IPS-18a (cell line): Measurements from ENCODE around the gene MVB12B.

Experiments used
- H3K27ac ChIP-seq: one replicate; pipeline ENCODE4 v1.5.1; 2013; ENCODE audit warnings: low read length
- H3K27me3 ChIP-seq: one replicate; pipeline ENCODE4 v1.6.1; 2013; ENCODE audit warnings: mild to moderate bottlenecking, low read length; ENCODE audit not compliant: control insufficient read depth, insufficient read depth
- H3K36me3 ChIP-seq: one replicate; pipeline ENCODE4 v1.6.1; 2013; ENCODE audit warnings: low read depth, low read length; ENCODE audit not compliant: control insufficient read depth
- H3K4me1 ChIP-seq: one replicate; pipeline ENCODE4 v1.6.1; 2013; ENCODE audit warnings: low read depth, low read length; ENCODE audit not compliant: control insufficient read depth
- H3K4me3 ChIP-seq: one replicate; pipeline ENCODE4 v1.5.1; 2013; ENCODE audit warnings: low read length
- H3K9ac ChIP-seq: one replicate; pipeline ENCODE4 v1.6.1; 2013; ENCODE audit warnings: mild to moderate bottlenecking, low read length, moderate library complexity
- H3K9me3 ChIP-seq: one replicate; pipeline ENCODE4 v1.6.1; 2013; ENCODE audit warnings: low read depth, low read length; ENCODE audit not compliant: control insufficient read depth

Gene MVB12B

GRCh38 chr9:126515001-126515872, 188.6 kb downstream of the MVB12B start:
- H3K9me3 ChIP-seq: no peaks in the 10 kb centered on the region
- H3K4me1 ChIP-seq: peaks cover 14% of the 10 kb centered on the region
- H3K4me3 ChIP-seq: no peak overlapping the region
- no peaks in the 10 kb centered on the region for H3K36me3 ChIP-seq
- H3K27ac ChIP-seq: no peak overlapping the region
- H3K27me3 ChIP-seq: peaks cover 47% of the 10 kb centered on the region
- H3K9ac ChIP-seq: no peak overlapping the region

DNA sequence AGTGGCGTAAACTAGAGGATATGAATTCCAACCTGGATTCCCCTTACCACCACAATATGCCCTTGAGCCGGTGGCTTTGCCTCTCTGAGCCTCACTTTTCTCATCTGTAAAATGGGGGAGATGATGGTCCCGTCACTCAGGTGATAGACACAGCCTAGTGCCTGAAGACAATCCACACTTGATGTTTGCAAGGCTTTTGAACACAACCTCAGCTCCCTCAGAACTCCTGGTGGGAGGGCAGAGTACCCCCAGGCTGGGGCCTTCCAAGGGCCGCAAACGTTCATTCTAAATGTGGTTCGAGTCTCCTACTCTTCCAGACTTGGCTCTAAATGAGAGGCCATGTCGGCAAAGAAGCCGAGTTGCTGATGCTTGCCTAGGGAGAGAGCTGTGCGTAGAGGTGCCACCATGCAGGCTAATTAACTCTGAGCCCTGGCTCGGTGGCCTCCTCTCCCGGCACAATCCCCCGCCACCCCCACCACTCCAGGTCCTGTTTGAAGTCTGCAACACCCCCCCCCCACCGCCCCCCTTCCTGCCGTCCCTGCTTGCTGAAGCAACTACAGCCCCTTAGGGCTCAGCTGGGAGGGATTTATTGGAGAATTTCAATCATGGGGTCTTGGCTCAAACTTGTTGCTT, 189.4 kb downstream of the MVB12B start:
- H3K9ac ChIP-seq: no peak overlapping the region
- peaks cover 47% of the 10 kb centered on the region for H3K27me3 ChIP-seq
- H3K9me3 ChIP-seq: no peaks in the 10 kb centered on the region
- H3K4me3 ChIP-seq: no peak overlapping the region
- H3K36me3 ChIP-seq: no peaks in the 10 kb centered on the region
- peaks cover 14% of the 10 kb centered on the region for H3K4me1 ChIP-seq
- no peak overlapping the region for H3K27ac ChIP-seq

- no peak overlapping the region for H3K9ac ChIP-seq
- peaks cover 14% of the 10 kb centered on the region for H3K4me1 ChIP-seq
- no peak overlapping the region for H3K4me3 ChIP-seq
- H3K27ac ChIP-seq: no peak overlapping the region
- no peaks in the 10 kb centered on the region for H3K36me3 ChIP-seq
- peaks cover 47% of the 10 kb centered on the region for H3K27me3 ChIP-seq
- H3K9me3 ChIP-seq: no peaks in the 10 kb centered on the region
Measured at GRCh38 chr9:126516561-126516935, 189.9 kb downstream of the MVB12B start.

GRCh38 chr9:126516936-126517832, 190.6 kb downstream of the MVB12B start:
- Histone ChIP-seq H3K4me1 (peaks cover 14% of the 10 kb centered on the region), H3K27me3 (peaks cover 47% of the 10 kb centered on the region), H3K36me3 (no peaks in the 10 kb centered on the region), H3K27ac (no peak overlapping the region), H3K4me3 (no peak overlapping the region), H3K9me3 (no peaks in the 10 kb centered on the region), H3K9ac (no peak overlapping the region)

GRCh38 chr9:126517833-126518356, 191.3 kb downstream of the MVB12B start:
- Histone ChIP-seq H3K27ac (no peak overlapping the region), H3K9ac (no peak overlapping the region), H3K4me3 (no peak overlapping the region), H3K9me3 (no peaks in the 10 kb centered on the region), H3K36me3 (no peaks in the 10 kb centered on the region), H3K27me3 (peaks cover 47% of the 10 kb centered on the region), H3K4me1 (peaks cover 14% of the 10 kb centered on the region)

DNA sequence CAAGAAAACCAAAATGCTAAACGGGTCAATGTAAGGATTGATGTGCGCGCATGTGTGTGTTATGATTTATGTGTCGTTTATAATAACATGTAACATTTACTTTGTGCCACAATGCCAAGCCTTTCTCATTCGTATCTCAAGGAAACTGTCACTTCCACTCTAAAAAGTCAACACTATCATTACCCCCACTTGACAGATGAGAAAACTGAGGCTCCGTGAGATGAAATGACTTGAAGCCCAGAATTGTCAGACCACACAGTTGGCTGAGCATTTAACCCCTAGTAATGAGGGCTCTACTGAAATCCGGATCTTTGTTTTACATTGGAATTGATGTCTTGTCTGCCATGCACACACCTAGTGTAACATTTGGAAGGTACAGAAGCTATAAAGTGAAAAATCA, 192.1 kb downstream of the MVB12B start:
- Histone ChIP-seq H3K36me3 (no peaks in the 10 kb centered on the region), H3K27me3 (peaks cover 47% of the 10 kb centered on the region), H3K9ac (no peak overlapping the region), H3K27ac (no peak overlapping the region), H3K4me1 (peaks cover 10% of the 10 kb centered on the region), H3K4me3 (no peak overlapping the region), H3K9me3 (no peaks in the 10 kb centered on the region)

- no peak overlapping the region for H3K9ac ChIP-seq
- no peaks in the 10 kb centered on the region for H3K36me3 ChIP-seq
- H3K4me3 ChIP-seq: no peak overlapping the region
- H3K4me1 ChIP-seq: peaks cover 8% of the 10 kb centered on the region
- H3K27ac ChIP-seq: no peak overlapping the region
- H3K9me3 ChIP-seq: no peaks in the 10 kb centered on the region
- peaks cover 44% of the 10 kb centered on the region for H3K27me3 ChIP-seq
Measured at GRCh38 chr9:126519660-126520420, 193.2 kb downstream of the MVB12B start.

- no peak overlapping the region for H3K4me3 ChIP-seq
- peaks cover 38% of the 10 kb centered on the region for H3K27me3 ChIP-seq
- no peak overlapping the region for H3K27ac ChIP-seq
- no peaks in the 10 kb centered on the region for H3K9me3 ChIP-seq
- H3K4me1 ChIP-seq: peaks cover 8% of the 10 kb centered on the region
- H3K9ac ChIP-seq: no peak overlapping the region
- no peaks in the 10 kb centered on the region for H3K36me3 ChIP-seq
Measured at GRCh38 chr9:126520453-126520852, 193.8 kb downstream of the MVB12B start.

- no peaks in the 10 kb centered on the region for H3K36me3 ChIP-seq
- H3K27ac ChIP-seq: no peak overlapping the region
- no peak overlapping the region for H3K4me3 ChIP-seq
- H3K4me1 ChIP-seq: peaks cover 8% of the 10 kb centered on the region
- no peaks in the 10 kb centered on the region for H3K9me3 ChIP-seq
- H3K27me3 ChIP-seq: peaks cover 32% of the 10 kb centered on the region
- no peak overlapping the region for H3K9ac ChIP-seq
Measured at GRCh38 chr9:126521089-126521488, 194.5 kb downstream of the MVB12B start.

DNA sequence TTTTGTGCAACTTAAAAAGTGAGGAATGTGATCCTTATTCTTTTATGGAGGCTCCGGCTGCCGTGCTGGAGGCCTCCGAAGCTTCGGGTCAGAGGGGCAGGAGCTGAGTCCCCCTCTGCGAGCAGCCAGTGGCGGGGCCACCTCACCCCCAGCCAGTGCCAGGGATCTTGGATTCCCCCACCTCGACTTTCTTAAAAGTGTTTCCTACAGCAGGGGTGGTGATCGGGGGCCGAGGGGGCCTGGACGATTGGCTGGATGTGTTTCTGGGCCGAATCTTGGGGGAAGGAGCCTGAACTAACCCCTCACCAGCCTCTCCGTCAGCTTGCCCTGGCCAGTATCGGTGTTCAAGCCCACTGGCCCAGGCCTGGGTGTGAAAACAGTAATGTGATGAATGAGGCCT, 194.9 kb downstream of the MVB12B start:
- Histone ChIP-seq H3K36me3 (no peaks in the 10 kb centered on the region), H3K4me3 (no peak overlapping the region), H3K9me3 (no peaks in the 10 kb centered on the region), H3K27me3 (peaks cover 29% of the 10 kb centered on the region), H3K27ac (no peak overlapping the region), H3K9ac (no peak overlapping the region), H3K4me1 (peaks cover 8% of the 10 kb centered on the region)
